CD4-positive, alpha-beta T cell treated with Interferon alpha-2 for 1 hour (primary cell): ENCODE data around the gene WNT1.
A peak's percentile ranks its signal among the peaks of the same experiment; 100 is the strongest.

Experiments used
- DNase-seq, 2 donors: peaks; one replicate each; pipeline ENCODE4 v3.0.0-alpha.2; 2020 to 2022

Gene WNT1

GRCh38 chr12:48981757-48982157, 3.6 kb downstream of the WNT1 start:
- DNase-seq = no peak

GRCh38 chr12:48982397-48983080, 4.4 kb downstream of the WNT1 start:
- no peak for DNase-seq

- DNase-seq = no peak
These were observed 7.4 kb downstream of the WNT1 start for GRCh38 chr12:48985475-48985897.

GRCh38 chr12:48985901-48986300, 7.8 kb downstream of the WNT1 start:
- DNase-seq = no peak

- no peak for DNase-seq
These were observed 8.7 kb downstream of the WNT1 start for GRCh38 chr12:48986720-48987291.

DNA sequence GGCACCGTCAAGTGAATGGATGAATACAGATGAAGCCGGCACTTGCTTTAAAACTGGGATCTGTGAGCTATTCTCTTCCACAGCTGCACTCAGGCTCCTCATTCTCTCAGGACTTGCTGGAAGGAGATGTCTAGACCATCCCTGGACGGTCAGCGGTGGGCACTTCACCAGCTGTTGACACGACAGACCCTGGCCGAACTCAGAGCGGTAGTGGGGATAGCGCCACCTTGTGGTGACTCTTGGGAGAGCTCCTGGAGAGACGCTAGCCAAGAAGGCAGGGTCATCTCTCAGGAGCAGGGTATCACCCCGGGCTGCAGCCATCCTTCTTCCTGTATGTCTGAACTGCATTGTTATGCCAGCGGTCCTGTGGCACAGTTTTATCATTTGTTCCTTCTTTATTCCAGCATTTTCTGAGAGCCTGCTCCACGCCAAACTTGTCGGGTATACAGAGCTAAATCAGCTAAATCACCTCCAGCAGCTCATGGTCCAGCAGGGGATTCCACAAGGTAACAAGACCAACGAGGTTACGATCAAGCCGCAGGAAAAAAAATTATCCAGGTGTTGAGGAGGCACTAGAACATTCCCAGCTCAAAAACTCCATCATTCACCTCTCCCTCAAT, 10.0 kb downstream of the WNT1 start:
- DNase-seq = peak; percentile 54 to 78

- DNase-seq = no peak
These were observed 12.4 kb downstream of the WNT1 start for GRCh38 chr12:48990552-48990951.

DNA sequence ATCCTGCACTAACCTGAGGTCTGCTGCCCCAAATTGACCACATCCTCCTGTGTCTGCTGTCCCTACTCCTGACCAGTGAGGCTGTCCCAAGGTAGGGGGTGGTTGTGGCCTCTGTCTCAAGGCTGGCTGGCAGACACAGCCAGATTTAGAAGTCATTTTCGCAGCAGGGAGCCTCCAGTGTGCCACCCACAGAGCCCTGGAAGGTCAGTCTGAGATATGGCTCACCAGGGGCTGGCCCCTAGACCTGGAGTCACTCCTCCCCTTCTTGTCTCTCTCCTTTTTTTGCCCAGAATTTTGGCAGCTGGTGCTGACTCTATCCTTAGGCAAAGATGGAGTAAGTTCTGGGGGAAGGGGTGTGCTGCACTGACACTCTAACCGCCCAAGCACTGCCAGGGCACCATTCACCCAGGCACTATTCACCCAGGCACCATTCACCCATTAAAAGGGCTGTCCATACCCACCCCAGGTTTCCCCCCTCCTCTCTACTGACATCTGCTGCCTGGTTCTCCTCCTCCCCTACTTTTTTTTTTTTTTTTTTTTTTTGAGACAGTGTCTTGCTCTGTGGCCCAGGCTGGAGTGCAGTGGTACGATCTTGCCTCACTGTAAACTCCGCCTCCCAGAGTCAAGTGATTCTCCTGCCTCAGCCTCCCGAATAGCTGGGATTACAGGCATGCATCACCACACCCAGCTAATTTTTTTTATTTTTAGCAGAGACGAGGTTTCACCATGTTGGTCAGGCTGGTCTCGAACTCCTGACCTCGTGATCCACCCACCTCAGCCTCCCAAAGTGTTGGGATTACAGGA, 13.3 kb downstream of the WNT1 start:
- DNase-seq = no peak

GRCh38 chr12:48993787-48994186, 15.7 kb downstream of the WNT1 start:
- DNase-seq = no peak

DNA sequence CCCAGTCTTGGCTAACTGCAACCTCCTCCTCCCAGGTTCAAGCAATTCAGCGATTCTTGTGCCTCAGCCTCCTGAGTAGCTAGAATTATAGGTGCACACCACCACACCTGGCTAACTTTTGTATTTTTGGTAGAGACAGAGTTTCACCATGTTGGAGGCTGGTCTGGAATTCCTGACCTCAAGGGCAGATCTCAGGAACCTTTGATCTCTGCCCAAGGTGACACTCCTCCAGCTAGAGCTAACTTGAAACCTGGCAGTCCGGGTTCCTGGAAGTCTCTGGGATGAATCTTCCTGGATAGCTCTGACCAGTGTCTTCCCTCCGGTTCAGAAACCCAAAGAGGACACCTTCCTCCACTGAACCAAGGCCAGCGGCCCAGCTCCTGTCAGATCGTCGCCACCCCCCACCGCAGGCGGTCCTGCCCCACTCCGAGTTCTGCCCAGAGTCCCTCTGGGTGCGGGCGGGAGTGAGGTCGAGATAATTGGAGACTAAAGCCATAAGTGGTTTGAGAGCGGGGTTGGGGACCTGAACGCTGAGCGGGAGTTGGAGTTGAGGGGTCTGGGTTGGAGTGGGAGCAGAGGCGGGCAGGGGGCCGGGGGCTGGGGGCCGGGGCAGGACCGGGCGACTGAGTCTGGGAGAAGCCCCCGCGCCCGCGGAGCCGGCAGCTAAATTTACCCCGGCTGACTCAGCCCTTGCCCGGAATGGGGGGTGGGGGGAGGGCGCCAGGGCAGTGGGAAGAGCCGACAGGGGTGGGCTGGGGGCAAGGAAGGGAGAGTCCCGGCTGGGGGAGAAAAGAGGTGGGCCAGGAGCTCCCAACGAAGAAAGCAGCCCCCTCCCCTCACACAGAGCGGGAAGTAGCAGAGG, 16.3 kb downstream of the WNT1 start:
- no peak for DNase-seq

DNA sequence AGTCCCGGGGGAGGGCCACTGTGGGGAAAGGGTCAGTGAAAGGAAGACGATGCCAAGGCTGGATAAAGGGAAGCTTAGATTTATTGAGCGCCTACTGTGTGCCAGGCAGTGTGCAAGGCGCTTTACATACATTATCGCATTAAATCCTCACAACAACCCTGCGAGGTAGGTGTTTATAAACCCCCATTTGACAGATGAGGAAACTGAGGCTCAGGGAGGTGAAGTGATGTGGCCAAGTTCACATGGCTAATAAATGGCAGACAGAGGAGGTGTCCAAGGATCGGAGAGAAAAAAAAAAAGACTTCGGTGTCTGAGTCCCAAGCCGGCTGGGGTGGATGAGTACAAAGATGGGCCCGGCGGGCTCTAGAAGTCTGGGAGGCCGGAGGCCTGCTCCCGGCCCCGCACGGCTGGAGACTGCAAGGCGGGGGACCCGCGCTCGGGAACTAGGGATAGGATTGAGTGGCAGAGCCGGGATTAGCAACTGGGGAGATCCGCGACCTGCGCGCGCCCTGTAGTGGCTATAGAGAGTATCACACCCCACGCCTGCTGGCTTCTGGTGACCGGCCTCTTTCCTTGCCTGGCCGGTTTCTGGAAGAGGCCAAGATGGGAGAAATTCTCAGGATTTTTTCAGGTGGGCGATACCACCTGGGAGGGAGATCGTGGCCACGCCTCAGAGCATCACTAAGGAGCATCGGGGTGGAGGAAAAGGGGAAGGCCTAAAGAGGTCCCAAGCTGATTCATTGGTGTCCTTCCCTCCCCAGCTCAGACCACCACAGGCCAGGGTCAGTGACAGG, 17.2 kb downstream of the WNT1 start:
- DNase-seq = peak; percentile 46 to 59

GRCh38 chr12:48996794-48997718, 18.9 kb downstream of the WNT1 start:
- DNase-seq = peak; percentile 68 to 69

GRCh38 chr12:48997719-48998496, 19.8 kb downstream of the WNT1 start:
- peak in 1 of 2 donors; percentile 42 for DNase-seq

- DNase-seq = no peak
These were observed 20.6 kb downstream of the WNT1 start for GRCh38 chr12:48998497-48999353.

DNA sequence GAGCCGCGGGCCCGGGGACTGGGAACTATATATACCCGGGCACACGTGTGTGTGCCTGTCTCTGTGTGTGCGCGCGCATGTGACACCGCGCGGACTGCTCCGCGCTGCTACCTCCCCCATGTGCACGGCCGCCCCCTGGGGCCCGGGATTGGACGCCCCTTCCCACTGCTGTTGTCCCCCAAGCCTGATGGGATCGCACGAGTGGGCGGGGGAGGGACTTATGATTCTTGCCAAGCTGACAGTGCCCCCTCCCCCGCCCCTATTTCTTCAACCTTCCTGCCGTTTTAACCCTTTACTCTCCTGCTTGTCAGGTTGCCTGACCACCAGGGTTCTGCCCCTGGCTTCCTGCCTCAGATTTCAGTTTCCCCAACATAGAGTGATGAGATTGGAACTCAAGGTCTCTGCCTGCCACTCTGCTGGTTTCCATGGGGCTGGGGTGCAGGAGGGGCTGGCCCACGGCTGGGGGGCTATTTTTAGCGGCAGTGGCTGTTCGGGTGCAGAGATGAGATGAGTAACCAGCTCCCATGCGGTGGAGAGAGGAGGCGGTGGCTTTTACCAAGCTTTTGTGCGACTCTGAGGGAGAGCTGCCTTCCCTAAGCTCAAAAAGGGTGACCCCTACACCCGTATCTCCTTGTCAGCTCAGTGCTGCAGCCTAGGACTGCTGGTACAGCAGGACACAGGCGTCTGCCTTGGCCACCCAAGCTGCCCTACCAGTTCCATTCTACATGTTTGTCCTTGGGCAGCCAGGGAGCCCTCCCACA, 21.4 kb downstream of the WNT1 start, which contains the start of gene DDN:
DDN (minus strand) TSS at position 5 of the 761 bp plus-strand sequence. CDS start 88 bp downstream, outside the sequence.
- peak; percentile 40 to 53 for DNase-seq

GRCh38 chr12:49000346-49000745, 22.2 kb downstream of the WNT1 start:
- no peak for DNase-seq

GRCh38 chr12:49008943-49009342, 30.8 kb downstream of the WNT1 start:
- DNase-seq = no peak
